Stimulated activated CD8-positive, alpha-beta memory T cell treated with anti-CD3 and anti-CD28 coated beads, Interleukin-7, amount 100 ng/mL, for 1 hour (primary cell): ENCODE data around the gene RTN4RL1.

Experiments used
- DNase-seq, 2 donors: peaks; one replicate each; pipeline ENCODE4 v3.0.0-alpha.2; 2020; ENCODE audit warnings: low read depth in 2 of 2

The RTN4RL1 gene

GRCh38 chr17:2047590-2047989 is 22.5 kb upstream of the RTN4RL1 start:
- DNase-seq = no peak

GRCh38 chr17:2044263-2044894 is 19.2 kb upstream of the RTN4RL1 start:
- no peak for DNase-seq

GRCh38 chr17:2043785-2044184 is 18.7 kb upstream of the RTN4RL1 start:
- DNase-seq = no peak

GRCh38 chr17:2042933-2043332 is 17.8 kb upstream of the RTN4RL1 start:
- no peak for DNase-seq

- no peak for DNase-seq
These were observed 17.3 kb upstream of the RTN4RL1 start for GRCh38 chr17:2042390-2042847.

GRCh38 chr17:2041561-2042389 is 16.6 kb upstream of the RTN4RL1 start, which contains the start of gene OVCA2:
Gene OVCA2, plus strand, starts transcription at chr17:2042022. Its CDS starts 26 bp downstream, at chr17:2042048.
- DNase-seq = peak; percentile 94 to 98

- DNase-seq = no peak
These were observed 15.9 kb upstream of the RTN4RL1 start for GRCh38 chr17:2040942-2041560.

- no peak for DNase-seq
These were observed 15.2 kb upstream of the RTN4RL1 start for GRCh38 chr17:2040219-2040827.

- no peak for DNase-seq
These were observed 12.0 kb upstream of the RTN4RL1 start for GRCh38 chr17:2037155-2037554.

- no peak for DNase-seq
These were observed 10.7 kb upstream of the RTN4RL1 start for GRCh38 chr17:2035541-2036488.

GRCh38 chr17:2034806-2035540 is 9.8 kb upstream of the RTN4RL1 start:
- DNase-seq = no peak

- no peak for DNase-seq
These were observed 9.0 kb upstream of the RTN4RL1 start for GRCh38 chr17:2034157-2034556.

GRCh38 chr17:2033153-2033552 is 8.0 kb upstream of the RTN4RL1 start:
- no peak for DNase-seq

GRCh38 chr17:2030779-2031163 is 5.6 kb upstream of the RTN4RL1 start:
- no peak for DNase-seq

- peak; percentile 68 to 79 for DNase-seq
These were observed 5.0 kb upstream of the RTN4RL1 start, which contains the start of gene DPH1 for GRCh38 chr17:2029911-2030778. Gene DPH1, plus strand, starts transcription at chr17:2030153. Its CDS starts 17 bp downstream, at chr17:2030170.

- no peak for DNase-seq
These were observed 3.6 kb upstream of the RTN4RL1 start for GRCh38 chr17:2028737-2029136.

- no peak for DNase-seq
These were observed 3.1 kb upstream of the RTN4RL1 start for GRCh38 chr17:2028234-2028614.

- DNase-seq = no peak
These were observed 2.5 kb upstream of the RTN4RL1 start for GRCh38 chr17:2027528-2028233.
